Uterus (tissue), 2 donors: ENCODE results near the gene PHTF2.

Experiments
- CTCF ChIP-seq, 4 experiments: fragments of 200-600 bp in 2 of 4; fragments of 450-650 bp in 2 of 4; sonication (generic) in 2 of 4; IDR thresholded peaks; one replicate each; pipeline ENCODE4 v1.5.1; 2016 to 2019; ENCODE audit warnings: antibody characterized with exemption in 4 of 4, mild to moderate bottlenecking in 2 of 4, moderate library complexity in 1 of 4
- POLR2A ChIP-seq, 2 donors: fragments of 450-650 bp; IDR thresholded peaks; one replicate each; pipeline ENCODE4 v1.6.1; 2016; ENCODE audit warnings: antibody characterized with exemption in 2 of 2, mild to moderate bottlenecking in 1 of 2, moderate library complexity in 1 of 2

GRCh38 chr7:77878500-77878899 is 79.9 kb downstream of the PHTF2 start:
- TF ChIP-seq CTCF (IDR thresholded peaks at IDR 0.05) (no peak), POLR2A (IDR thresholded peaks at IDR 0.05) (no peak)
